Keratinocyte (primary cell): Measurements from ENCODE around the gene SFXN1. TPM values are rescaled to one million over a fixed set of nuclear protein-coding genes. Genes with fewer than 3 reads are reported as not detected.

Source experiments
- DNase-seq: peaks from one replicate; pipeline ENCODE4 v3.0.0-alpha.2; 2011; ENCODE audit warnings: low read depth, missing footprints, low spot score
- FAIRE-seq: peaks from 2 replicates; lab custom pipeline; 2011; peaks lifted over from hg19 to GRCh38; lab: Jason Lieb, UNC
- H2AFZ ChIP-seq: 2 replicates; pipeline ENCODE4 v1.6.0; 2012; ENCODE audit warnings: low read length, control low read depth, inconsistent platforms; ENCODE audit not compliant: control insufficient read depth
- H3K27ac ChIP-seq: 2 replicates; pipeline ENCODE4 v1.5.1; 2011; ENCODE audit warnings: low read length; ENCODE audit not compliant: control insufficient read depth, insufficient read depth
- H3K27me3 ChIP-seq: 3 replicates; pipeline ENCODE4 v1.6.0; 2011; ENCODE audit warnings: low read length; ENCODE audit not compliant: control insufficient read depth, insufficient read depth; ENCODE audit errors: extremely low read depth
- H3K36me3 ChIP-seq, 2 experiments: 2 replicates in 1 of 2; 3 replicates in 1 of 2; pipeline ENCODE4 v1.5.1; 2011; ENCODE audit warnings: low read length in 2 of 2, mild to moderate bottlenecking in 1 of 2; ENCODE audit not compliant: control insufficient read depth in 2 of 2, insufficient read depth in 2 of 2; ENCODE audit errors: extremely low read depth in 1 of 2
- H3K4me1 ChIP-seq: 3 replicates; pipeline ENCODE4 v1.5.1; 2011; ENCODE audit warnings: low read length; ENCODE audit not compliant: control insufficient read depth, insufficient read depth; ENCODE audit errors: extremely low read depth
- H3K4me2 ChIP-seq: 3 replicates; pipeline ENCODE4 v1.6.0; 2011; ENCODE audit warnings: low read depth, low read length; ENCODE audit not compliant: control insufficient read depth, insufficient read depth; ENCODE audit errors: extremely low read depth
- H3K4me3 ChIP-seq, 3 experiments: fragments of 200-600 bp in 1 of 3; sonication (generic) in 1 of 3; 2 replicates in 2 of 3; 3 replicates in 1 of 3; pipeline ENCODE4 v1.5.1; 2011 to 2016; ENCODE audit warnings: low read length in 3 of 3, mild to moderate bottlenecking in 3 of 3, control low read depth in 2 of 3, inconsistent platforms in 1 of 3, low read depth in 1 of 3, mixed read lengths in 1 of 3, mixed run types in 1 of 3, moderate library complexity in 1 of 3; ENCODE audit not compliant: control insufficient read depth in 2 of 3, insufficient read depth in 2 of 3; ENCODE audit errors: extremely low read depth in 1 of 3
- H3K79me2 ChIP-seq: 2 replicates; pipeline ENCODE4 v1.6.0; 2012; ENCODE audit warnings: low read length; ENCODE audit not compliant: control insufficient read depth, insufficient read depth
- H3K9ac ChIP-seq: 3 replicates; pipeline ENCODE4 v1.6.0; 2011; ENCODE audit warnings: low read length; ENCODE audit not compliant: control insufficient read depth, insufficient read depth; ENCODE audit errors: extremely low read depth
- H3K9me1 ChIP-seq: 3 replicates; pipeline ENCODE4 v1.6.0; 2011; ENCODE audit warnings: low read length; ENCODE audit not compliant: control insufficient read depth, insufficient read depth; ENCODE audit errors: extremely low read depth
- H3K9me3 ChIP-seq: 2 replicates; pipeline ENCODE4 v1.5.1; 2012; ENCODE audit warnings: low read depth, low read length; ENCODE audit not compliant: control insufficient read depth
- H4K20me1 ChIP-seq: 3 replicates; pipeline ENCODE4 v1.6.0; 2011; ENCODE audit warnings: low read length; ENCODE audit not compliant: control insufficient read depth, insufficient read depth; ENCODE audit errors: extremely low read depth
- CTCF ChIP-seq, 3 experiments: IDR thresholded peaks in 1 of 3; conservative IDR thresholded peaks in 1 of 3; optimal IDR thresholded peaks in 1 of 3; 2 replicates in 2 of 3; 3 replicates in 1 of 3; pipeline versions ENCODE3 to v1.5.1; 2011; ENCODE audit warnings: low read length in 3 of 3, mild to moderate bottlenecking in 3 of 3, moderate library complexity in 2 of 3, control low read depth in 1 of 3, inconsistent platforms in 1 of 3; ENCODE audit not compliant: insufficient read depth in 2 of 3; ENCODE audit errors: extremely low read depth in 1 of 3
- EZH2 ChIP-seq: IDR thresholded peaks from one replicate; pipeline ENCODE4 v1.6.1; 2012; ENCODE audit warnings: inconsistent platforms, mild to moderate bottlenecking, low read length, moderate library complexity
- dilution Hi-C: fragments of 300-500 bp; cut with MboI; formaldehyde crosslinking; loops from one replicate; pipeline ENCODE4 v1.7.0; 2020; ENCODE audit warnings: low sequenced_read_pairs; ENCODE audit not compliant: extremely low pct_ligation_motif_present
- polyA plus RNA-seq, 5 experiments: library from polyadenylated mRNA; depleted of rRNA in 3 of 5; stranded (reverse) in 3 of 5; stranded (forward) in 1 of 5; unstranded in 1 of 5; fragments of >200 nt; gene quantifications; 1 replicate in 1 of 5; 2 replicates in 3 of 5; 3 replicates in 1 of 5; pipeline versions ENCODE4 v1.2.1 to v1.2.3, GENCODE V29; 2011 to 2012; ENCODE audit warnings: missing spikeins in 2 of 5, low read depth in 1 of 5, low replicate concordance in 1 of 5

The SFXN1 gene
- polyA plus RNA-seq, 1 donor (not counting 4 experiments of a cell fraction or from before 2014, with no cell fraction given): 80.8 TPM

- H3K4me2 ChIP-seq: no peak overlapping the region
- H3K27ac ChIP-seq: no peak overlapping the region
- no peaks in the 10 kb centered on the region for H3K9me1 ChIP-seq
- no peaks in the 10 kb centered on the region for H4K20me1 ChIP-seq
- H3K27me3 ChIP-seq: peaks cover 13% of the 10 kb centered on the region
- H3K36me3 ChIP-seq: no peaks in the 10 kb centered on the region
- DNase-seq: no peak
- no peak for FAIRE-seq
- TF ChIP-seq CTCF (optimal IDR thresholded peaks at IDR 0.05 in 1 of 3, IDR thresholded peaks at IDR 0.05 in 1 of 3, conservative IDR thresholded peaks at IDR 0.05 in 1 of 3; ENCODE audit: extremely low read depth in 1 of 3, insufficient read depth in 2 of 3, low read length in 3 of 3) (no peak), EZH2 (no peak)
- H3K9ac ChIP-seq: no peak overlapping the region
- no peak overlapping the region for H2AFZ ChIP-seq
- H3K9me3 ChIP-seq: no peaks in the 10 kb centered on the region
- no peaks in the 10 kb centered on the region for H3K4me1 ChIP-seq
- H3K4me3 ChIP-seq: no peak overlapping the region
- dilution Hi-C loops: no loop called here
- no peaks in the 10 kb centered on the region for H3K79me2 ChIP-seq
Observed at GRCh38 chr5:175544108-175544511, 65.8 kb downstream of the SFXN1 start.

- dilution Hi-C loops: no loop called here
Observed at GRCh38 chr5:175544586-175544985, 66.2 kb downstream of the SFXN1 start.

More at GRCh38 chr5:175544586-175544985, 66.2 kb downstream of the SFXN1 start:
- DNase-seq (no peak), FAIRE-seq (no peak)
- Histone ChIP-seq H3K27ac (no peak overlapping the region), H4K20me1 (no peaks in the 10 kb centered on the region), H3K4me3 (no peak overlapping the region), H3K36me3 (no peaks in the 10 kb centered on the region), H3K9me3 (no peaks in the 10 kb centered on the region), H3K4me2 (no peak overlapping the region), H3K79me2 (no peaks in the 10 kb centered on the region), H3K27me3 (peaks cover 16% of the 10 kb centered on the region), H3K9ac (no peak overlapping the region), H2AFZ (no peak overlapping the region), H3K4me1 (no peaks in the 10 kb centered on the region), H3K9me1 (no peaks in the 10 kb centered on the region)
- TF ChIP-seq EZH2 (no peak), CTCF (optimal IDR thresholded peaks at IDR 0.05 in 1 of 3, IDR thresholded peaks at IDR 0.05 in 1 of 3, conservative IDR thresholded peaks at IDR 0.05 in 1 of 3; ENCODE audit: extremely low read depth in 1 of 3, insufficient read depth in 2 of 3, low read length in 3 of 3) (no peak)
